GM12878 (cell line): ENCODE results near the gene SLC37A2. TPM values are rescaled to one million over a fixed set of nuclear protein-coding genes. Genes with fewer than 3 reads are reported as not detected.

ENCODE experiments used
- ATAC-seq: fragments of 200-7000 bp; cut with Tn5 transposase; 3 replicates; pipeline ENCODE4 v1.9.1; 2020; ENCODE audit warnings: mild to moderate bottlenecking, moderate library complexity
- BruUV-seq: library from RNA; stranded (reverse); fragments of 400-500 nt; replicated peaks from 2 replicates; lab custom pipeline; 2021; lab: Mats Ljungman, UMichigan
- CTCF ChIA-PET: fragments of 300-600 bp; sonication (Branson Sonifier 250); formaldehyde crosslinking; extraction: SDS; loops from one replicate; lab custom pipeline; 2021; ENCODE audit warnings: inconsistent platforms; lab: Yijun Ruan, JAX
- POLR2A ChIA-PET: fragments of 350-600 bp; formaldehyde crosslinking; extraction: SDS; loops from one replicate; lab custom pipeline; 2021; ENCODE audit warnings: inconsistent platforms; lab: Charles Lee
- RAD21 ChIA-PET: fragments of 300-600 bp; sonication (Branson Sonifier 250); formaldehyde crosslinking; loops from one replicate; lab custom pipeline; 2023; ENCODE audit warnings: antibody characterized with exemption; ENCODE audit not compliant: unreplicated experiment; lab: Charles Lee
- SMC1A ChIA-PET: fragments of 300-600 bp; sonication (Branson Sonifier 250); formaldehyde crosslinking; loops from one replicate; lab custom pipeline; 2023; ENCODE audit not compliant: unreplicated experiment, uncharacterized antibody; lab: Charles Lee
- DNase-seq: peaks from one replicate; pipeline ENCODE4 v3.0.0-alpha.2; 2011; ENCODE audit warnings: low read depth, low spot score
- FAIRE-seq: peaks from 3 replicates; lab custom pipeline; 2011; peaks lifted over from hg19 to GRCh38; lab: Jason Lieb, UNC
- H2AFZ ChIP-seq: 2 replicates; pipeline ENCODE4 v1.6.0; 2011; ENCODE audit warnings: low read depth, low read length, control low read depth; ENCODE audit not compliant: control insufficient read depth
- H3K27ac ChIP-seq: 2 replicates; pipeline ENCODE4 v1.5.1; 2011; ENCODE audit warnings: control low read depth; ENCODE audit not compliant: control insufficient read depth, insufficient read depth
- H3K27me3 ChIP-seq, 2 experiments: replicated peaks in 1 of 2; 2 replicates each; pipeline versions ENCODE4 v1.6.0 to v1.6.1; 2011; ENCODE audit warnings: low read length in 1 of 2; ENCODE audit not compliant: control insufficient read depth in 2 of 2, insufficient read depth in 2 of 2
- H3K36me3 ChIP-seq, 2 experiments: 2 replicates each; pipeline ENCODE4 v1.5.1; 2011; ENCODE audit warnings: low read length in 1 of 2; ENCODE audit not compliant: control insufficient read depth in 2 of 2, insufficient read depth in 2 of 2
- H3K4me1 ChIP-seq: 2 replicates; pipeline ENCODE4 v1.6.1; 2011; ENCODE audit warnings: mild to moderate bottlenecking, low read length, moderate library complexity, mixed read lengths; ENCODE audit not compliant: control insufficient read depth, insufficient read depth
- H3K4me2 ChIP-seq: 2 replicates; pipeline ENCODE4 v1.6.0; 2011; ENCODE audit warnings: control low read depth; ENCODE audit not compliant: control insufficient read depth, insufficient read depth
- H3K4me3 ChIP-seq: fragments of 200-600 bp; sonication (generic); 2 replicates; pipeline ENCODE4 v1.5.1; 2016
- H3K79me2 ChIP-seq: 2 replicates; pipeline ENCODE4 v1.6.0; 2011; ENCODE audit warnings: low read length; ENCODE audit not compliant: control insufficient read depth, insufficient read depth
- H3K9ac ChIP-seq: 2 replicates; pipeline ENCODE4 v1.8.0; 2011; ENCODE audit warnings: low read length, control low read depth, mixed read lengths; ENCODE audit not compliant: control insufficient read depth, insufficient read depth
- H3K9me3 ChIP-seq: replicated peaks from 3 replicates; pipeline ENCODE4 v1.5.1; 2011; ENCODE audit warnings: mild to moderate bottlenecking, low read length; ENCODE audit not compliant: control insufficient read depth, insufficient read depth
- H4K20me1 ChIP-seq: 2 replicates; pipeline ENCODE4 v1.6.0; 2011; ENCODE audit not compliant: control insufficient read depth, insufficient read depth
- IKZF1 ChIP-seq: fragments of 450-650 bp; conservative IDR thresholded peaks from 2 replicates; pipeline ENCODE4 v1.6.1; 2017; ENCODE audit warnings: antibody characterized with exemption, mild to moderate bottlenecking
- PML ChIP-seq: IDR thresholded peaks from 2 replicates; pipeline ENCODE4 v1.6.1; 2012; ENCODE audit warnings: low read length, inconsistent platforms
- ZBTB40 ChIP-seq: fragments of 450-650 bp; IDR thresholded peaks from 2 replicates; pipeline ENCODE4 v1.6.1; 2016; ENCODE audit warnings: mild to moderate bottlenecking, moderate library complexity, borderline replicate concordance
- WGBS: methylation state at CpG from one replicate; pipeline ENCODE4 v1.1.6; 2016; ENCODE audit warnings: low lambda C conversion rate; ENCODE audit not compliant: insufficient replicate concordance, insufficient coverage; ENCODE audit errors: missing lambda C conversion rate; 5-methylcytosine and 5-hydroxymethylcytosine counted together
- in situ Hi-C: fragments of 300-500 bp; cut with MboI; formaldehyde crosslinking; loops from 9 replicates; pipeline ENCODE4 v1.14.3; 2018; ENCODE audit warnings: mixed read lengths
- intact Hi-C: fragments of 100-400 bp; cut with micrococcal nuclease; formaldehyde crosslinking; loops from one replicate; pipeline ENCODE4 v1.14.2; 2022; ENCODE audit not compliant: unreplicated experiment
- polyA plus RNA-seq, 11 experiments: library from polyadenylated mRNA; depleted of rRNA in 4 of 11; unstranded in 6 of 11; stranded (reverse) in 5 of 11; fragments of >200 nt; fragmentation: Nextera tagmentation in 4 of 11; fragmentation: Illumina TruSeq in 1 of 11; extraction: Ambion mirVana in 4 of 11; extraction: Trizol in 1 of 11; gene quantifications; 1 replicate in 1 of 11; 2 replicates in 10 of 11; pipeline versions ENCODE4 v1.2.1 to v1.2.3, GENCODE V29; 2011 to 2016; ENCODE audit warnings: inconsistent platforms in 2 of 11, missing spikeins in 2 of 11, low read depth in 1 of 11
- total RNA-seq, 4 experiments: library from RNA; depleted of rRNA in 3 of 4; stranded (reverse); fragments of >200 nt in 3 of 4; fragmentation: Illumina TruSeq in 1 of 4; extraction: Trizol in 1 of 4; gene quantifications; 2 replicates each; pipeline versions ENCODE4 v1.2.1 to v1.2.3, GENCODE V29; 2013 to 2021
- TF ChIP-seq, protein P1 (sequence below): fragments of 450-650 bp; IDR thresholded peaks from 2 replicates; pipeline ENCODE4 v1.6.1; 2018; ENCODE audit warnings: mild to moderate bottlenecking, low read depth, moderate library complexity; ENCODE audit not compliant: partially characterized antibody

SLC37A2 gene
- total and polyA plus RNA-seq, 10 of the 15 experiments (the other 5 are each of a cell fraction or from before 2014, with no cell fraction given): 0.26 to 9.8 (median 2.0) TPM

DNA sequence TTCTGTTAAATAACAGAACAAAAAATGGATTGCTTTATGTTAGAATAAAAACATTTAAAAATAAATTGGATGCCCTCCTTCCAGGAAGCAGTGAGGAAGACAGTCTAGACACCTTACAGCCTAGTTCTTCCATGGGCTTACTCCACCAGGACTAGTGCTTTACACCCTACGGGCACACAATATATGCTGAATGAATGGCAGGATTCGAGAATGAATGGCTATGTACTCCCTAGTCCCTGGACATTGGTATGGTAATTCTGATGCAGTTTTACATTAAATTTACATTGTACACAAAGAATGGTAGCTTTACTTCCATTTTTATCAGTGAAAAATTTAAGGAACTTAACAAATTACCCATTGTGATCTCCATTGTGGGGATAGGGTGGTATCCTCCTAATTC, 31.6 kb downstream of the SLC37A2 start:
- Histone ChIP-seq H4K20me1 (no peaks in the 10 kb centered on the region), H3K4me3 (no peak overlapping the region), H3K27ac (no peak overlapping the region), H3K4me2 (no peak overlapping the region), H3K9me3 (no peaks in the 10 kb centered on the region), H3K4me1 (no peaks in the 10 kb centered on the region), H3K9ac (no peak overlapping the region), H2AFZ (no peak overlapping the region), H3K79me2 (no peaks in the 10 kb centered on the region), H3K27me3 (no peaks in the 10 kb centered on the region), H3K36me3 (no peaks in the 10 kb centered on the region)
- in situ Hi-C loops (no loop called here), intact Hi-C loops (loop anchor here (5.0 kb wide), 1 partner anchor 313 kb away; no protein-coding TSS in a partner anchor)
- WGBS: 91% methylated on average over 2 of the region's 2 CpGs
- DNase-seq (no peak), ATAC-seq (no peak), FAIRE-seq (no peak)
- ChIA-PET RAD21 (interaction anchor here (1.1 kb wide), 1 partner anchor 29 kb away, joined by 3 read pairs; no protein-coding TSS in a partner anchor), CTCF (interaction anchor here (1.1 to 1.6 kb wide), 3 partner anchors 15 to 35 kb away, joined by 3 to 4 read pairs (median 3); no protein-coding TSS in a partner anchor), POLR2A (interaction anchor here (1.5 kb wide), 1 partner anchor 17 kb away, joined by 4 read pairs; the partner anchor contains the start of gene TMEM218), SMC1A (interaction anchor here (2.3 kb wide), 1 partner anchor 15 kb away, joined by 7 read pairs; no protein-coding TSS in a partner anchor)
- TF ChIP-seq ZBTB40 (no peak), IKZF1 (no peak), PML (no peak)
- TF ChIP-seq, protein P1, sequence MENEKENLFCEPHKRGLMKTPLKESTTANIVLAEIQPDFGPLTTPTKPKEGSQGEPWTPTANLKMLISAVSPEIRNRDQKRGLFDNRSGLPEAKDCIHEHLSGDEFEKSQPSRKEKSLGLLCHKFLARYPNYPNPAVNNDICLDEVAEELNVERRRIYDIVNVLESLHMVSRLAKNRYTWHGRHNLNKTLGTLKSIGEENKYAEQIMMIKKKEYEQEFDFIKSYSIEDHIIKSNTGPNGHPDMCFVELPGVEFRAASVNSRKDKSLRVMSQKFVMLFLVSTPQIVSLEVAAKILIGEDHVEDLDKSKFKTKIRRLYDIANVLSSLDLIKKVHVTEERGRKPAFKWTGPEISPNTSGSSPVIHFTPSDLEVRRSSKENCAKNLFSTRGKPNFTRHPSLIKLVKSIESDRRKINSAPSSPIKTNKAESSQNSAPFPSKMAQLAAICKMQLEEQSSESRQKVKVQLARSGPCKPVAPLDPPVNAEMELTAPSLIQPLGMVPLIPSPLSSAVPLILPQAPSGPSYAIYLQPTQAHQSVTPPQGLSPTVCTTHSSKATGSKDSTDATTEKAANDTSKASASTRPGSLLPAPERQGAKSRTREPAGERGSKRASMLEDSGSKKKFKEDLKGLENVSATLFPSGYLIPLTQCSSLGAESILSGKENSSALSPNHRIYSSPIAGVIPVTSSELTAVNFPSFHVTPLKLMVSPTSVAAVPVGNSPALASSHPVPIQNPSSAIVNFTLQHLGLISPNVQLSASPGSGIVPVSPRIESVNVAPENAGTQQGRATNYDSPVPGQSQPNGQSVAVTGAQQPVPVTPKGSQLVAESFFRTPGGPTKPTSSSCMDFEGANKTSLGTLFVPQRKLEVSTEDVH: no peak
- BruUV-seq: no TSS peak
